ENCODE data around the gene TAOK3. TPM values are rescaled to one million over a fixed set of nuclear protein-coding genes. Genes with fewer than 3 reads are reported as not detected.

TAOK3 gene
- total and polyA plus RNA-seq, 9 of the 15 experiments (the other 6 are each of a cell fraction or from before 2014, with no cell fraction given), result 24.3 to 83.5 (median 47.1) TPM

- peak; percentile 26 for TF ChIP-seq HMGN3 (IDR thresholded peaks at IDR 0.05; ENCODE audit: borderline replicate concordance, extremely low read depth, insufficient read length, low read depth, low read length)
- peak; percentile 94 for TF ChIP-seq ZNF511 (CRISPR knock-in tag; IDR thresholded peaks at IDR 0.05)
- TF ChIP-seq RAD21 (CRISPR knock-in tag; conservative IDR thresholded peaks at IDR 0.05 in 1 of 2, IDR thresholded peaks at IDR 0.05 in 1 of 2), result peak in 1 of 2 experiments; percentile 8; a peak in 1 of 4 replicates
- peak; percentile 91 for TF ChIP-seq NR3C1 (CRISPR knock-in tag; IDR thresholded peaks at IDR 0.05)
- TF ChIP-seq SIN3A (IDR thresholded peaks at IDR 0.05; ENCODE audit: borderline replicate concordance in 2 of 2, control insufficient read depth in 1 of 2, low read depth in 2 of 2, low read length in 2 of 2), result peak; percentile 74 to 77; a peak in 1 of 4 replicates
- peak; percentile 88 for TF ChIP-seq ARID4B (CRISPR knock-in tag; IDR thresholded peaks at IDR 0.05)
- TF ChIP-seq TCF7L2 (IDR thresholded peaks at IDR 0.05; ENCODE audit: low read depth, low read length), result no peak
- TF ChIP-seq HDGF (IDR thresholded peaks at IDR 0.05), result no peak
- peak; percentile 40; the same call in 1 of the 2 replicates for TF ChIP-seq ZBTB1 (CRISPR knock-in tag; IDR thresholded peaks at IDR 0.05; ENCODE audit: borderline replicate concordance, low read depth)
- peak; percentile 74 for TF ChIP-seq POLR2B (IDR thresholded peaks at IDR 0.05; ENCODE audit: low read depth, partially characterized antibody)
- no peak for TF ChIP-seq TSHZ1 (CRISPR knock-in tag; IDR thresholded peaks at IDR 0.05)
- TF ChIP-seq RBBP5 (IDR thresholded peaks at IDR 0.05; ENCODE audit: borderline replicate concordance, insufficient read depth, low read length, poor library complexity, severe bottlenecking), result peak; percentile 96
- TF ChIP-seq KDM4B (IDR thresholded peaks at IDR 0.05; ENCODE audit: borderline replicate concordance in 2 of 2, low read depth in 1 of 2), result peak in 1 of 2 experiments; percentile 47; a peak in 1 of 4 replicates
- peak; percentile 91 for TF ChIP-seq SAFB (IDR thresholded peaks at IDR 0.05; ENCODE audit: borderline replicate concordance, low read depth, low read length)
- TF ChIP-seq MTA2 (IDR thresholded peaks at IDR 0.05; ENCODE audit: low read depth), result no peak
- TF ChIP-seq ZNF263 (CRISPR knock-in tag; IDR thresholded peaks at IDR 0.05; ENCODE audit: borderline replicate concordance), result peak; percentile 77
- peak; percentile 71; the same call in 1 of the 2 replicates for TF ChIP-seq MTA3 (IDR thresholded peaks at IDR 0.05; ENCODE audit: borderline replicate concordance)
These were observed 236.7 kb downstream of the TAOK3 start, which contains the start of gene PEBP1 (continued) for GRCh38 chr12:118135788-118136558.

Data from K562 (cell line).